ENCODE results near the gene CELA3A. TPM values are rescaled to one million over a fixed set of nuclear protein-coding genes. Genes with fewer than 3 reads are reported as not detected.

Gene CELA3A
- total and polyA plus RNA-seq, 2 of the 13 experiments (the other 11 are each of a cell fraction or from before 2014, with no cell fraction given) = 0.09 TPM; not detected in 1

DNA sequence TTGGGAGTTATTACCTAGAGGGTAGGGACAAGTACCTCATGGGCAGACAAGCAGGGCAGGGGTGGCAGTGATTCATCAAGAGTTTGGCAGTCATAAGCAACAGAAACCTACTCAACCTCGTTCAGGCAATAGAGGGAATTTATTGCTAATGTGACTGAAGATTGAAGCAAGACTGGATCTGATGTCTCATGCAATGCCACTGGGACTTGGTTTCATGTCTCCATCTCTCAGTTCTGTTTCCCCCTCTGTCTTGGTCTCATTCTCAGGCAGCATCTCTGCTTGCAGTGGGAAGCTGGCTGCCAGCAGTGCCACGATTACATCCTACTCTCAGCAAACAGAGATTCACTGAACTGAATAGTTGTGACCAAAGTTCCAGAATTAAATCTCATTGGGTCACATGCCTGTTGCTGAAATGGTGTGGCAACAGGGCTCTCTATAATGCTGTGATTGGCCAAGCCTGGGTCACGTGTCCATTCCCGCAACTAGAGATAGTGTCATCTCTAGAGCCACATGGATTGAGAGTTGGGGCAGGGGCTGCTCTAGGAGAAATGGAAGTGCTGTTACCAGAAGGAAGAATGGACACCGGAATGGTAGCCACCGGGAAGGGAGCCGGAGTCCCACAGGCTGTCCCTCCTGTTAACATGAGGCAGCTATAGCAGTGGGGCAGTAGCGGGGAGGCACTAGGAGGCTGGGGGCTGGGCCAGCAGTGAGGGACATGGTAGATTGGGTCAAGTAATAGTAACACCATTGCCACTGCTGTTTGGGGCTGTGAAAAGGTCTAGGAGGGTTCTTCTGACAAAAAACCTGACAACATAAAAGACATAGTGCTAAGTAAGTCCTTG, 47.1 kb downstream of the CELA3A start (continued):
- TF ChIP-seq, protein P1, sequence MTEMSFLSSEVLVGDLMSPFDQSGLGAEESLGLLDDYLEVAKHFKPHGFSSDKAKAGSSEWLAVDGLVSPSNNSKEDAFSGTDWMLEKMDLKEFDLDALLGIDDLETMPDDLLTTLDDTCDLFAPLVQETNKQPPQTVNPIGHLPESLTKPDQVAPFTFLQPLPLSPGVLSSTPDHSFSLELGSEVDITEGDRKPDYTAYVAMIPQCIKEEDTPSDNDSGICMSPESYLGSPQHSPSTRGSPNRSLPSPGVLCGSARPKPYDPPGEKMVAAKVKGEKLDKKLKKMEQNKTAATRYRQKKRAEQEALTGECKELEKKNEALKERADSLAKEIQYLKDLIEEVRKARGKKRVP (CRISPR knock-in tag; IDR thresholded peaks at IDR 0.05) = peak in 1 of 2 experiments; percentile 65; a peak in 2 of 4 replicates
- no peak for TF ChIP-seq ZBTB34 (CRISPR knock-in tag; IDR thresholded peaks at IDR 0.05)
- no peak for TF ChIP-seq ZBTB33 (CRISPR knock-in tag; IDR thresholded peaks at IDR 0.05)
- no peak for TF ChIP-seq ZNF337 (CRISPR knock-in tag; IDR thresholded peaks at IDR 0.05; ENCODE audit: borderline replicate concordance, low read depth)
- no peak for TF ChIP-seq RXRB (CRISPR knock-in tag; IDR thresholded peaks at IDR 0.05; ENCODE audit: borderline replicate concordance)
- TF ChIP-seq ZNF598 (CRISPR knock-in tag; IDR thresholded peaks at IDR 0.05; ENCODE audit: borderline replicate concordance) = no peak
- TF ChIP-seq JUND (CRISPR knock-in tag; IDR thresholded peaks at IDR 0.05) = no peak
- TF ChIP-seq HNF4A (CRISPR knock-in tag; IDR thresholded peaks at IDR 0.05) = 0 out of 2 replicates have a peak, but pooled peaks have one; percentile 21
- TF ChIP-seq ZNF10 (CRISPR knock-in tag; IDR thresholded peaks at IDR 0.05; ENCODE audit: borderline replicate concordance, low read depth) = no peak
- no peak for TF ChIP-seq ZNF549 (CRISPR knock-in tag; IDR thresholded peaks at IDR 0.05)
- TF ChIP-seq, protein P2, sequence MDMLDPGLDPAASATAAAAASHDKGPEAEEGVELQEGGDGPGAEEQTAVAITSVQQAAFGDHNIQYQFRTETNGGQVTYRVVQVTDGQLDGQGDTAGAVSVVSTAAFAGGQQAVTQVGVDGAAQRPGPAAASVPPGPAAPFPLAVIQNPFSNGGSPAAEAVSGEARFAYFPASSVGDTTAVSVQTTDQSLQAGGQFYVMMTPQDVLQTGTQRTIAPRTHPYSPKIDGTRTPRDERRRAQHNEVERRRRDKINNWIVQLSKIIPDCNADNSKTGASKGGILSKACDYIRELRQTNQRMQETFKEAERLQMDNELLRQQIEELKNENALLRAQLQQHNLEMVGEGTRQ (IDR thresholded peaks at IDR 0.05; ENCODE audit: low read depth, low read length) = peak; percentile 98
- TF ChIP-seq, protein P2 (CRISPR knock-in tag; IDR thresholded peaks at IDR 0.05; ENCODE audit: borderline replicate concordance) = peak; percentile 97; the same call in 1 of the 2 replicates
- 0 out of 2 replicates have a peak, but pooled peaks have one; percentile 17 for TF ChIP-seq KDM2A (CRISPR knock-in tag; IDR thresholded peaks at IDR 0.05; ENCODE audit: borderline replicate concordance, low read depth)
- TF ChIP-seq, protein P3, sequence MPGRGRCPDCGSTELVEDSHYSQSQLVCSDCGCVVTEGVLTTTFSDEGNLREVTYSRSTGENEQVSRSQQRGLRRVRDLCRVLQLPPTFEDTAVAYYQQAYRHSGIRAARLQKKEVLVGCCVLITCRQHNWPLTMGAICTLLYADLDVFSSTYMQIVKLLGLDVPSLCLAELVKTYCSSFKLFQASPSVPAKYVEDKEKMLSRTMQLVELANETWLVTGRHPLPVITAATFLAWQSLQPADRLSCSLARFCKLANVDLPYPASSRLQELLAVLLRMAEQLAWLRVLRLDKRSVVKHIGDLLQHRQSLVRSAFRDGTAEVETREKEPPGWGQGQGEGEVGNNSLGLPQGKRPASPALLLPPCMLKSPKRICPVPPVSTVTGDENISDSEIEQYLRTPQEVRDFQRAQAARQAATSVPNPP (CRISPR knock-in tag; IDR thresholded peaks at IDR 0.05) = no peak
- TF ChIP-seq TBP (CRISPR knock-in tag; IDR thresholded peaks at IDR 0.05) = no peak
- TF ChIP-seq NCOA1 (CRISPR knock-in tag; IDR thresholded peaks at IDR 0.05) = no peak
- TF ChIP-seq ZSCAN25 (CRISPR knock-in tag; IDR thresholded peaks at IDR 0.05) = no peak
- TF ChIP-seq HMG20A (CRISPR knock-in tag; IDR thresholded peaks at IDR 0.05; ENCODE audit: borderline replicate concordance) = no peak
- TF ChIP-seq ZNF12 (CRISPR knock-in tag; IDR thresholded peaks at IDR 0.05) = no peak
- no peak for TF ChIP-seq ZFP36L1 (CRISPR knock-in tag; IDR thresholded peaks at IDR 0.05)
- TF ChIP-seq, protein P4, sequence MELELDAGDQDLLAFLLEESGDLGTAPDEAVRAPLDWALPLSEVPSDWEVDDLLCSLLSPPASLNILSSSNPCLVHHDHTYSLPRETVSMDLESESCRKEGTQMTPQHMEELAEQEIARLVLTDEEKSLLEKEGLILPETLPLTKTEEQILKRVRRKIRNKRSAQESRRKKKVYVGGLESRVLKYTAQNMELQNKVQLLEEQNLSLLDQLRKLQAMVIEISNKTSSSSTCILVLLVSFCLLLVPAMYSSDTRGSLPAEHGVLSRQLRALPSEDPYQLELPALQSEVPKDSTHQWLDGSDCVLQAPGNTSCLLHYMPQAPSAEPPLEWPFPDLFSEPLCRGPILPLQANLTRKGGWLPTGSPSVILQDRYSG (CRISPR knock-in tag; IDR thresholded peaks at IDR 0.05) = no peak
